ENCODE data around the gene KLC1.

Gene KLC1

DNA sequence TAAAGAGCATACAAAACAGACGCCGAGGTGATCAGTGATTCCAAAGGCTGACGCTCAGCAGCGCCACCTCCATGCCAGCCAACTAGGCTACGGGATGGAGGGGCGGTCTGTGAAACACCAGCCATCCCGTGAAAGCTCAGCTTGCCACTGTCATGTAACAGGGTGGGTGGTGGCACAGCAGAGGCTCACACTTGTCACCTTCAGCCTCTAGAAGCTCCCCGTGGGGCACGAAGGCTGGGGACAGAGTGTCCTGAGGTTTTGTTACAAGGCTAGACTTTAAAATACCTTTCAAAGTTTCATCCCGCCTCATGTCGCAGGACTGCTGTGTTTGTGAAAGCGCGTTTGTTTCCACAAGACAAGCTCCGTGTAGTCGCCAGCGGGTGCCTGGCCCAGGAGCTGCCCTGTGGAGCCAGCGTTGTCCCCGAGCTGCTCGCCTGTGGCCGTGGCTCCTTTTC is 65.6 kb downstream of the KLC1 start:
- no peak for DNase-seq

GRCh38 chr14:103695296-103696069 is 66.5 kb downstream of the KLC1 start:
- DNase-seq, result no peak

GRCh38 chr14:103696070-103696402 is 67.0 kb downstream of the KLC1 start:
- DNase-seq, result no peak

- no peak for DNase-seq
These were observed 67.6 kb downstream of the KLC1 start for GRCh38 chr14:103696466-103697071.

DNA sequence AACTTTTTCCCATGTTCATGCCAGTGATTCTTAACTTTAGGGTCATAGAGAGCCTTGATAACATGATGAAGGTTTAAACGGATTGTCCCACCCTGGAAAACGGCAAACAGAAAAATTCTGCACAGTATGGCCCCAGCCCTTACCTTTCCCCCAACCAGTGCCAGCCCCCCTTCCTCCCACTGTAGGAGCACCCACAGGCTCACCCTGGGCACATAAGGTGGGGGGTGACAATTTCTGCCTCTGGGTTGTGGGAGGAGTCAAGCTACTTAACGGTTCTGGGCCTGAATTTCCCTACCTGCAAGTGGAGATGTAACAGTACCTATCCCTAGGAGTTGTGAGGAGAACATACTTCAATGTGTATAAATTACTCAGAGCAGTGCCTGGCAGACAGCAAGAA is 68.2 kb downstream of the KLC1 start:
- DNase-seq, result no peak

DNA sequence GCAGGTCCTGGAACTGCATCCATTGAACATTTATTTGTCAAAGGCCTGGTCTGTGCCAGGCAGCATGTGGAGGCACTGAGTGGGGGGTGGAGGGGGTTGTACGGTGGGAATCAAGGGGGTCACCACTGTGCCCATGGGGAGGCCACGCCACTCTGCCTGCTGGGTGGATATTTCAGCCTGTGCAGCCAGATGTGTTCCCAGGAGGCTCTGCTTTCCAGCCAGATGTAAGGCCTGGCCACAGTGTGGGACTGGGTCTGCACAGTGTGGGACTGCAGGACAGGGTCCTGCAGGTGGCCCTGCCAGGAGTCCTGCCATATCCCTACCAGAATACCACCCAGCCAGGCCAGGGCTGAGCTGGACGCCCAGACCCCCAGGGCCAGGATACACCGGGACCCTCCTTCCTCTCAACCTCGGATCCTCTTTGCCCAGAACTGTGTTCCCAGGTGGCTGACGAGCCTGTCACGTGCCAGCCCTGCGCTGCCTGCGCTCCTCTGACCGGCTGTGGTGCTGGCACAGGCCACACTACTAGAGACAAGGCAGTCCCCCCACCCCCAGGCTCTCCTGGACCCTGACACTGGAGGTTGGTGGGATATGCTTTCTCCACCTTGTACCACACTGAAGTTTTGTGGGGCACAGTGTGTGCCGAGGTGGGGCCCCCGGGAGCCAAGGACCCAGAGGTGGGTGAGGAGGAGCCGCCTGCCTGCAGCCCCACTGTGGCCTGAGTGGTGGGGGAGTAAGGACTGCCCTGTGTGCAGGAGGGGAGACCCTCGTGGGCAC is 68.8 kb downstream of the KLC1 start:
- no peak for DNase-seq

GRCh38 chr14:103698380-103699260 is 69.6 kb downstream of the KLC1 start:
- DNase-seq, result no peak

GRCh38 chr14:103699261-103699661 is 70.2 kb downstream of the KLC1 start:
- no peak for DNase-seq

GRCh38 chr14:103699901-103700752 is 71.1 kb downstream of the KLC1 start:
- no peak for DNase-seq

DNA sequence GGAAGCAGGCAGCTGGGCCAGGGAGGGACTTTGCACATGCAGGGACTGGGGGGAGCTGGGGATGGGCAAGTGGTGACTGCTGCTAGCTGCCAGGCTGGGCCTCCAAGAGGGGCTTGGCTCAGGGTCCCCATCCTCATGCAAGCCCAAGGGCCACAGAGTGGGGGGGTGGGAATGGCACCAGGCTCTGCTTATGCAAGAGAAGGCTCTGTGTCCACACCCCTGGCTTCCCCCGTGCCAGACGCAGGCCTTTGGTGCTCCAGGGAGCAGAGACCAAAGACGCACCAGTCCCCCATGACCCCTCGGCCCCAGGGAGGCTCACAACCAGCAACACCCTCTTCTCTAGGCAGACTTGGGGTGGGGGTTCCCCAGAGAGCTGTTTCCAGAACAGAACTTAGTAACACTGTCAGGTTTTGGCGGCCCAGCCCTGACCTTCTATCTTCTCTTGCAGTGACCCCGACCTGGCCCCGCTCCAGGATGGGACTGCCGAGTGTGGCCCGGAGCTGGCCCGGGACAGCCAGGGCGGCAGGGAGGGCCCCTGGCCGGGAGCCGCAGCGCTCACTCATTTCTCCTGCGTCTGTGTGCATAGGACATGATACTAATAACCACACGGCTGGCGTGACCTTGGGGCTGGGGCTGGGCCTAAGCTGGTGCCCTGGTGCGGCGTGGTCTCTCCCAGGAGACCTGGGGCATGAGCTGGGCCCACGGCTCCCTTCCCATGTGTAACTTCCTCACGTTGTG is 71.9 kb downstream of the KLC1 start:
- DNase-seq, result no peak

DNA sequence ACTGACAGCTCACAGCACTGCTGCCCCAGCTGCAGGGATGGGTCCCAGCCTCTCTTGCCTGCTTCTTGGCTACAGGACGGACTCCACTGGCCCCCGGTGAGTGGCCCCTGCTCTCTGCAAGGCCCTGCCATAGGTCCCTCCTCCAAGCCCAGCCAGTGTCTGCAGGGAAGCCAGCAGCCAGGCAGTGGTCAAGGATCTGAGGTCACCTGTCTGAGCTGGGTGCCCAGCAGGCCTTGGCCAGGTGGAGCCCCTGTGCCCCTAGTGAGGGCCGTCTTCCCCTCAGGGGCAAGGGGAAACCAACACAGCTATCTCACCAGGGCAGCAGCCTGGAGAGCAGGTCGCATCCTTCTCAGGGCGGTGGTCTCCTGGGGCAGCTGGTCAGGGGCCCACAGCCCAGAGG is 73.1 kb downstream of the KLC1 start:
- DNase-seq, result no peak

DNA sequence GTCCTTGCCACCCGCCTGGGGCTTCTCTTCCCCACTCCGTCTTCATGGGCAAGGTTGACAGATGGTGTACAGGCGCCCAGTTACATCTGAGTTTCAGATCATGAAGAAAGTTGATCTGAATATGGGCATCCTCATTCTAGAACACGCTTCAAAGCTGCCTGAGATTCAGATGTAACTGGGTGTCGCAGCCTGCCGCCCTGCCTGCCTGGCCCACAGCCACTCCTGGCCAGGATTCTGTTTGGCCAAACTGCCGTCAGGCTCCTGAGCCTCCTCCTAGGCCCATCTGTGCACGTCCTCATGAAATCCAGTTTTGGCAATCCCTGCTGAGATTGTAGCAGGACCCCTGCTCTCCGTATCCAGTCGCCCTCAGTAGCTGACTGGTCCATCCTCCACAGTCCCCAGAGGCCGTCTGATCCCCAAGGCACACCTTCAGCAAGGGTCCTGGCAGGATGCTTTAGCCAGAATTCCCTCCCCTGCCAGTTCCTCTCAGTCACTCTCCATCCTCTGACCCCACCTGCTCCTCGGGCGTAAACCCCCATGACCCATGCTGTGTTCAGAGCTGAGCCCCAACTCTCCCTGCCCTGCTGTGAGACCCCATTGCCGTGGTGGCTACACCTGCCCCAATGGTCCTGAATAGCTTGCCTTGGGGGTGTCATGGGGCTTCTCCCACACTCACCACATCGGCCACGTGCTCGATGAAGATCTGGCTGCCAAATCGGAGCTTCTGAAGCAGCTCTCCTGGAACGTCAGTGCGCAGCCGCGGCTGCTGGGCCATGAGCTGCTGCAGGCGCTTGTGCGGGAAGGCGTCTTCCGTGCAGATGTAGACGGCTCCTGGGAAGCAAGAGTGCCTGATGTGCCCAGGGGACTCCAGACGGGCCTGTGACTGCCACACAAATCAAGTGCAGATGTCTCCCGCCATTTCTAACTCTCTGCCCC is 73.8 kb downstream of the KLC1 start:
- no peak for DNase-seq

- DNase-seq, result no peak
These were observed 74.7 kb downstream of the KLC1 start for GRCh38 chr14:103703433-103704385.

GRCh38 chr14:103704708-103705107 is 75.7 kb downstream of the KLC1 start:
- DNase-seq, result no peak

DNA sequence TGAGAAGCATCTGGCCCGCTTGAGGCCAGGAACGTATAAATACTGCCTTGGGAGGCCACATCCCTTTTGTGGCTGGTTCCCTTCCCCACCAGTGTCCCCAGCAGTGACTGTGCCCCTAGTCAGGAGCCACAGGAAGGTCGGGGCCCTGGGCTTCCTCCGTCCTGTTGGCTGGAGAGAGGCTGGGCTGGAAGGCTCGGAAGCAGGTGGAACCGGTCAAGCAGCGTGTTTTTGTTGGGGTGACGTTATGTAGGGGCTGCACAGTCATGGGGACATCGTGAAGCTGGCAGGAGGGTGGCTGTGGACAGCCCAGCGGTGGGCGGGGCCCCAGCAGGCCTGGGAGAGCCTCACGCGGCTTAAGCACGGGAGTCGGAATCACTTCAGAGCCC is 76.1 kb downstream of the KLC1 start:
- DNase-seq, result no peak

GRCh38 chr14:103705504-103706284 is 76.7 kb downstream of the KLC1 start:
- no peak for DNase-seq

DNA sequence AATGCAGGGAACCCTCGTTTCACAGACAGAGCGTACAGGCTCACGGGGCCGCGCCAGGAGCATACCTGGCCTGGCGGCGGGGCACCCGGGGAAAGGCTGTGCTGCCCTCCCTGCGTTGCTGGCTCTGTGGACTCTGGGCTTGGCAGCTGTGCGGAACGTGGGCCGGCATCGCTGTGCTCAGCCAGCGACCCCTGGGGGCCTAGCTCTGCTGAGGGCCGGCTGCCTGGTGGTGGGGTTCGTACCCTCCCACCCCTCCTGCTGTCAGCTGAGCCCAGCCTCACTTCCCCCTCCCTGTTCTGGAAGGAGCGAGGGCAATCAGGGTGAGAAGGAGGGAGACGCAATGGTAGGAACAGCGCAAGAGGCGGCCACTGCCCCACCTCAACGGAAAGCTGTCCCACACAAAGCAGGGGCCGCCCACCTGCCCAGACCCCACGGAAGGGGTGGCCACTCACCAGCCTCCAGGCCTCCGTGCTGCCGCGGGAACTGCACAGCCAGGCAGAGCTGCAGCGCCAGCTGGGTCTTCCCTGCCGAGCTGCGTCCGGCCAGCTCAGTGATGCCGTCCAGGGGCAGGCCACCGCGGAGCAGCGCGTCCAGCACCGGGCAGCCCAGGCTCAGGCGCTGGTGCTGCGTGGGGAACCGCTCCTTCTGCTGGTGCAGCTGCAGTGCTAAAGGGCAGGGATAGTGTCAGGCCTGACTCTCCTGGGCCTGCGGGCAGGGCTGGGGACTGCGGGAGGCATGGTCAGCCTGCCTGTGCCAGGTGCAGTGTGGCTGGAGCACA is 77.7 kb downstream of the KLC1 start:
- no peak for DNase-seq

Measured in activated CD4-positive, alpha-beta T cell treated with anti-CD3 and anti-CD28 coated beads, Interleukin-2, amount 50 U/mL, for 1 hour (primary cell).